A549 (cell line): ENCODE data around the gene TGIF1.

Source experiments
- MAX ChIP-seq: IDR thresholded peaks from 2 replicates; pipeline ENCODE4 v1.6.1; 2012
- POLR2A ChIP-seq: IDR thresholded peaks from 2 replicates; pipeline ENCODE4 v1.6.1; 2012; ENCODE audit warnings: mild to moderate bottlenecking, low read length
- ZFP36 ChIP-seq: fragments of 450-650 bp; IDR thresholded peaks from 2 replicates; pipeline ENCODE4 v1.6.1; 2014; ENCODE audit warnings: borderline replicate concordance; ENCODE audit not compliant: partially characterized antibody
- TF ChIP-seq, protein P1 (sequence below): fragments of >200 bp; sonication (Bioruptor Twin); formaldehyde crosslinking; IDR thresholded peaks from 3 replicates; pipeline ENCODE4 v1.5.1; 2016

- TF ChIP-seq POLR2A (no peak), ZFP36 (no peak), MAX (no peak)
- TF ChIP-seq, protein P1, sequence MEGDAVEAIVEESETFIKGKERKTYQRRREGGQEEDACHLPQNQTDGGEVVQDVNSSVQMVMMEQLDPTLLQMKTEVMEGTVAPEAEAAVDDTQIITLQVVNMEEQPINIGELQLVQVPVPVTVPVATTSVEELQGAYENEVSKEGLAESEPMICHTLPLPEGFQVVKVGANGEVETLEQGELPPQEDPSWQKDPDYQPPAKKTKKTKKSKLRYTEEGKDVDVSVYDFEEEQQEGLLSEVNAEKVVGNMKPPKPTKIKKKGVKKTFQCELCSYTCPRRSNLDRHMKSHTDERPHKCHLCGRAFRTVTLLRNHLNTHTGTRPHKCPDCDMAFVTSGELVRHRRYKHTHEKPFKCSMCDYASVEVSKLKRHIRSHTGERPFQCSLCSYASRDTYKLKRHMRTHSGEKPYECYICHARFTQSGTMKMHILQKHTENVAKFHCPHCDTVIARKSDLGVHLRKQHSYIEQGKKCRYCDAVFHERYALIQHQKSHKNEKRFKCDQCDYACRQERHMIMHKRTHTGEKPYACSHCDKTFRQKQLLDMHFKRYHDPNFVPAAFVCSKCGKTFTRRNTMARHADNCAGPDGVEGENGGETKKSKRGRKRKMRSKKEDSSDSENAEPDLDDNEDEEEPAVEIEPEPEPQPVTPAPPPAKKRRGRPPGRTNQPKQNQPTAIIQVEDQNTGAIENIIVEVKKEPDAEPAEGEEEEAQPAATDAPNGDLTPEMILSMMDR, result no peak
Measured at GRCh38 chr18:3400567-3401296, 49.2 kb upstream of the TGIF1 start.
